IMR-90 (cell line): Measurements from ENCODE around the gene MEGF6. TPM values are rescaled to one million over a fixed set of nuclear protein-coding genes. Genes with fewer than 3 reads are reported as not detected.

Source experiments
- ATAC-seq: fragments of 200-7000 bp; cut with Tn5 transposase; 2 replicates; pipeline ENCODE4 v1.9.1; 2020; ENCODE audit warnings: low read depth, mild to moderate bottlenecking, moderate library complexity
- BruUV-seq: library from RNA; stranded (reverse); fragments of 400-500 nt; replicated peaks from 2 replicates; lab custom pipeline; 2021; lab: Mats Ljungman, UMichigan
- CTCF ChIA-PET: fragments of 300-600 bp; formaldehyde crosslinking; extraction: SDS; loops from one replicate; lab custom pipeline; 2021; ENCODE audit warnings: antibody characterized with exemption; lab: Yijun Ruan, JAX
- POLR2A ChIA-PET: fragments of 300-600 bp; sonication (Branson Sonifier 250); formaldehyde crosslinking; loops from one replicate; lab custom pipeline; 2022; ENCODE audit warnings: antibody characterized with exemption; ENCODE audit not compliant: unreplicated experiment; lab: Charles Lee
- DNase-seq: peaks from one replicate; pipeline ENCODE4 v3.0.0; 2013
- H2AFZ ChIP-seq: replicated peaks from 2 replicates; pipeline ENCODE3; 2013; ENCODE audit warnings: low read length, mild to moderate bottlenecking; ENCODE audit not compliant: poor library complexity
- H2AK5ac ChIP-seq: 2 replicates; pipeline ENCODE4 v1.6.1; 2013; ENCODE audit warnings: low read depth, low read length, inconsistent platforms
- H2AK9ac ChIP-seq: replicated peaks from 2 replicates; pipeline ENCODE3; 2013; ENCODE audit warnings: mild to moderate bottlenecking, low read depth, low read length, moderate library complexity; ENCODE audit not compliant: poor library complexity
- H2BK120ac ChIP-seq: 2 replicates; pipeline ENCODE4 v1.6.1; 2013; ENCODE audit warnings: low read depth, low read length, inconsistent platforms
- H2BK15ac ChIP-seq: 3 replicates; pipeline ENCODE4 v1.6.1; 2013; ENCODE audit warnings: low read depth, low read length, inconsistent platforms
- H2BK20ac ChIP-seq: 2 replicates; pipeline ENCODE4 v1.6.1; 2013; ENCODE audit warnings: low read depth, mild to moderate bottlenecking, inconsistent platforms, low read length, moderate library complexity
- H2BK5ac ChIP-seq: 2 replicates; pipeline ENCODE4 v1.6.1; 2013; ENCODE audit warnings: mild to moderate bottlenecking, low read depth, low read length, inconsistent platforms; ENCODE audit not compliant: poor library complexity, severe bottlenecking
- H3K14ac ChIP-seq: replicated peaks from 2 replicates; pipeline ENCODE4 v1.6.1; 2013; ENCODE audit warnings: low read depth, low read length, inconsistent platforms
- H3K18ac ChIP-seq: 2 replicates; pipeline ENCODE4 v1.6.1; 2013; ENCODE audit warnings: low read depth, low read length, control low read depth
- H3K23ac ChIP-seq: 2 replicates; pipeline ENCODE4 v1.6.1; 2013; ENCODE audit warnings: low read depth, low read length, inconsistent platforms
- H3K27ac ChIP-seq: 2 replicates; pipeline ENCODE4 v1.5.1; 2013; ENCODE audit warnings: mild to moderate bottlenecking, control low read depth, low read length; ENCODE audit not compliant: insufficient read depth
- H3K27me3 ChIP-seq: 2 replicates; pipeline ENCODE4 v1.6.1; 2013; ENCODE audit warnings: low read length; ENCODE audit not compliant: control insufficient read depth, insufficient read depth
- H3K36me3 ChIP-seq: 2 replicates; pipeline ENCODE4 v1.6.1; 2013; ENCODE audit warnings: low read length, mixed read lengths; ENCODE audit not compliant: control insufficient read depth, insufficient read depth
- H3K4ac ChIP-seq: 2 replicates; pipeline ENCODE4 v1.6.1; 2013; ENCODE audit warnings: low read depth, low read length, inconsistent platforms
- H3K4me1 ChIP-seq: 2 replicates; pipeline ENCODE4 v1.6.1; 2013; ENCODE audit warnings: low read length, mixed read lengths; ENCODE audit not compliant: control insufficient read depth, insufficient read depth
- H3K4me2 ChIP-seq: 2 replicates; pipeline ENCODE4 v1.6.1; 2013; ENCODE audit warnings: low read depth, mild to moderate bottlenecking, control low read depth, low read length, moderate library complexity
- H3K4me3 ChIP-seq: 2 replicates; pipeline ENCODE4 v1.5.1; 2013; ENCODE audit warnings: low read depth, mild to moderate bottlenecking, control low read depth, low read length, moderate library complexity; ENCODE audit not compliant: insufficient read depth
- H3K56ac ChIP-seq: 2 replicates; pipeline ENCODE4 v1.6.1; 2013; ENCODE audit warnings: low read length, inconsistent platforms; ENCODE audit not compliant: insufficient read depth; ENCODE audit errors: extremely low read depth
- H3K79me1 ChIP-seq, 2 experiments: 2 replicates each; pipeline ENCODE4 v1.6.1; 2013; ENCODE audit warnings: low read length in 2 of 2, inconsistent platforms in 1 of 2, low read depth in 1 of 2
- H3K9ac ChIP-seq: 2 replicates; pipeline ENCODE4 v1.6.1; 2013; ENCODE audit warnings: low read depth, low read length, control low read depth
- H3K9me1 ChIP-seq: 2 replicates; pipeline ENCODE4 v1.6.1; 2013; ENCODE audit warnings: low read length, inconsistent platforms; ENCODE audit not compliant: insufficient read depth
- H3K9me3 ChIP-seq: 2 replicates; pipeline ENCODE4 v1.6.1; 2013; ENCODE audit warnings: low read length; ENCODE audit not compliant: control insufficient read depth, insufficient read depth
- H4K20me1 ChIP-seq: 2 replicates; pipeline ENCODE4 v1.6.1; 2013; ENCODE audit warnings: low read length, inconsistent platforms; ENCODE audit not compliant: insufficient read depth
- H4K5ac ChIP-seq: 2 replicates; pipeline ENCODE4 v1.6.1; 2013; ENCODE audit warnings: mild to moderate bottlenecking, low read depth, low read length, control low read depth
- H4K8ac ChIP-seq, 2 experiments: 2 replicates each; pipeline ENCODE4 v1.6.1; 2013; ENCODE audit warnings: low read depth in 2 of 2, low read length in 2 of 2, control low read depth in 1 of 2, inconsistent platforms in 1 of 2
- H4K91ac ChIP-seq: 2 replicates; pipeline ENCODE4 v1.6.1; 2013; ENCODE audit warnings: low read depth, low read length, inconsistent platforms; ENCODE audit not compliant: insufficient read depth
- FOS ChIP-seq: fragments of 150-350 bp; IDR thresholded peaks from 2 replicates; pipeline ENCODE4 v1.6.1; 2016; ENCODE audit warnings: low read depth, low read length
- POLR2A ChIP-seq: IDR thresholded peaks from 2 replicates; pipeline ENCODE4 v1.6.1; 2012; ENCODE audit warnings: mild to moderate bottlenecking, low read depth, low read length
- SMC3 ChIP-seq: fragments of 150-350 bp; IDR thresholded peaks from 2 replicates; pipeline ENCODE4 v1.6.1; 2016; ENCODE audit warnings: low read depth, mild to moderate bottlenecking, antibody characterized with exemption, low read length, moderate library complexity
- WGBS, 2 experiments: methylation state at CpG; one replicate each; pipeline versions ENCODE4 v1.1.5 to v1.1.7; 2013; ENCODE audit warnings: missing lambda C conversion rate in 2 of 2; ENCODE audit not compliant: insufficient read length in 1 of 2; ENCODE audit errors: extremely low coverage in 2 of 2; 5-methylcytosine and 5-hydroxymethylcytosine counted together
- dilution Hi-C: fragments of 300-500 bp; cut with HindIII; formaldehyde crosslinking; loops from one replicate; pipeline ENCODE4 v1.14.3; 2018; ENCODE audit warnings: low sequenced_read_pairs; ENCODE audit not compliant: unreplicated experiment
- in situ Hi-C: fragments of 300-500 bp; cut with MboI; formaldehyde crosslinking; loops from 3 replicates; pipeline ENCODE4 v1.14.3; 2019; ENCODE audit warnings: low sequenced_read_pairs, inconsistent platforms, mixed read lengths
- intact Hi-C: fragments of 100-400 bp; cut with micrococcal nuclease; formaldehyde crosslinking; loops from 2 replicates; pipeline ENCODE4 v1.10.0; 2022
- polyA plus RNA-seq, 3 experiments: library from polyadenylated mRNA; depleted of rRNA; stranded (reverse); fragments of >200 nt; gene quantifications; 2 replicates each; pipeline ENCODE4 v1.2.3, GENCODE V29; 2012; ENCODE audit warnings: low replicate concordance in 1 of 3
- total RNA-seq: library from RNA; depleted of rRNA; stranded (reverse); fragments of >200 nt; gene quantifications from 2 replicates; pipeline ENCODE4 v1.2.3, GENCODE V29; 2012
- TF ChIP-seq, protein P1 (sequence below): fragments of 150-350 bp; IDR thresholded peaks from 2 replicates; pipeline ENCODE4 v1.6.1; 2017; ENCODE audit warnings: mild to moderate bottlenecking, antibody characterized with exemption, low read length, low read depth
- TF ChIP-seq, protein P2 (sequence below): conservative IDR thresholded peaks from 2 replicates; pipeline ENCODE4 v1.5.1; 2012; ENCODE audit warnings: mild to moderate bottlenecking, low read depth, low read length, improper control_type of control experiment

Gene MEGF6
- total and polyA plus RNA-seq, 2 of the 4 experiments (the other 2 are of a cell fraction): 0.72 to 4.1 TPM

DNA sequence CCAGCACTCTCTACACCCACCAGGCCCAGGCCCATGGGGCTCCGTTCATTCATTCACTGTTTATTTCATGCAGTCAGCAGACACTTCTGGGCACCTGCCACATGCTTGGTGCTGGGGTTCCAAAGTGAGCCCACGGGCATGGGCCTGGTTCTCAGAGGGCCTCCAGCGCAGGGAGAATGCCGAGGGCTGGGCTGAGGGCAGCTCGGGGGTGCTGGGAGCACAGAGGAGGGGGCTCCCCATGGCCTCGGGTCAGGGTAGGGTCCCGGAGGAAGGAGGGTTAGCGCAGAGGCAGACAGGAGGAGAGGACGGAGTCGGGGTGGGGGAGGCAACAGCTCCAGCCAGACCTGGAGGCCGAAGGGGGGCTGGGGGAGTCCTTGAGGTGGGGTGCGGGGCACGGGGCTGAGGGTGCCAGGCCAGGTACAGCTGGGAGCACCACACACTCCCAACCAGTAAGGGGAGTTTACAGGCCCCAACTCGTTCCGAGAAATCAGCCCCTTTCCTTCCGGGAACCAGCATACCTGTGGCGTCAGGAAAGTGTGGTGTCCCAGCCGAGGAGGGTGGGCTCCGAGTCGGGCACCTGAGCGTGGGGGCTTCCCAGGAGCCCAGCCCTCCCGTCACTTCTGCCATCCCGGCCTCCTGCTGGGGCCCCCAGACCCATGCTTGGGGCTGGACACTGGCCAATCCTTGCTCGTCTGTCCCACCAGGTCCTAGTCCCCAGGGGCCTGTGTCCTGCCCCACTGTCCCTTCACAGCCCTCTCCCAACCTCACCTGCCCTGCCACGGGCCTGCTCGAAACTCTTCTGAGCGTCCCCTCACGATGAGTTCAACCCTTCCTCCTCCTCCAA, 146.0 kb downstream of the MEGF6 start (continued):
- TF ChIP-seq POLR2A: no peak

DNA sequence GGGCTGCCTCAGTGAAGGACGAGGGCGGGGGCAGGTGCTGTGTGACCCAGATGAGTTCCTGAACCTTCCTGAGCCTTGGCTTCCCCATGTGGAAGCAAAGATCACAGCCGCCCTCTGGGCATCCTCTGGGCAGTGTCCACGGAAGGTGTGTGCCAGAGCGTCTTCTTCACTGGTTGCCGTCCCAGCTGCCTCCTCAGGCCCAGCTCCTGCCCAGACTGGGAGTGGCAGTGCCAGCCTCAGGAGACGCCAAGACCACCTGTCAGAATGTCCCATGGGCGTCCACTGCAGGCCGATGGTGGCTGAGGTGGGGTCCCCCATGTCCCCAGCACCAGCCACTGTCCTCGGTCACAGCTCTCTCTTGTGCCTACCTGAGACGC, 146.7 kb downstream of the MEGF6 start:
- no peak overlapping the region for H4K8ac ChIP-seq
- no peaks in the 10 kb centered on the region for H3K36me3 ChIP-seq
- dilution Hi-C loops: no loop called here
- no peak overlapping the region for H3K4me3 ChIP-seq
- H3K9ac ChIP-seq: no peak overlapping the region
- no peak overlapping the region for H2AK5ac ChIP-seq
- no peak for ATAC-seq
- H2BK120ac ChIP-seq: no peak overlapping the region
- no peak overlapping the region for H3K18ac ChIP-seq
- H4K5ac ChIP-seq: no peak overlapping the region
- H2BK5ac ChIP-seq: no peak overlapping the region
- H3K27me3 ChIP-seq: peaks cover 11% of the 10 kb centered on the region
- H2BK15ac ChIP-seq: no peak overlapping the region
- intact Hi-C loops: no loop called here
- no peak overlapping the region for H4K91ac ChIP-seq
- TF ChIP-seq POLR2A (no peak), SMC3 (no peak), FOS (no peak)
- TF ChIP-seq, protein P1, sequence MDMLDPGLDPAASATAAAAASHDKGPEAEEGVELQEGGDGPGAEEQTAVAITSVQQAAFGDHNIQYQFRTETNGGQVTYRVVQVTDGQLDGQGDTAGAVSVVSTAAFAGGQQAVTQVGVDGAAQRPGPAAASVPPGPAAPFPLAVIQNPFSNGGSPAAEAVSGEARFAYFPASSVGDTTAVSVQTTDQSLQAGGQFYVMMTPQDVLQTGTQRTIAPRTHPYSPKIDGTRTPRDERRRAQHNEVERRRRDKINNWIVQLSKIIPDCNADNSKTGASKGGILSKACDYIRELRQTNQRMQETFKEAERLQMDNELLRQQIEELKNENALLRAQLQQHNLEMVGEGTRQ: no peak
- TF ChIP-seq, protein P2, sequence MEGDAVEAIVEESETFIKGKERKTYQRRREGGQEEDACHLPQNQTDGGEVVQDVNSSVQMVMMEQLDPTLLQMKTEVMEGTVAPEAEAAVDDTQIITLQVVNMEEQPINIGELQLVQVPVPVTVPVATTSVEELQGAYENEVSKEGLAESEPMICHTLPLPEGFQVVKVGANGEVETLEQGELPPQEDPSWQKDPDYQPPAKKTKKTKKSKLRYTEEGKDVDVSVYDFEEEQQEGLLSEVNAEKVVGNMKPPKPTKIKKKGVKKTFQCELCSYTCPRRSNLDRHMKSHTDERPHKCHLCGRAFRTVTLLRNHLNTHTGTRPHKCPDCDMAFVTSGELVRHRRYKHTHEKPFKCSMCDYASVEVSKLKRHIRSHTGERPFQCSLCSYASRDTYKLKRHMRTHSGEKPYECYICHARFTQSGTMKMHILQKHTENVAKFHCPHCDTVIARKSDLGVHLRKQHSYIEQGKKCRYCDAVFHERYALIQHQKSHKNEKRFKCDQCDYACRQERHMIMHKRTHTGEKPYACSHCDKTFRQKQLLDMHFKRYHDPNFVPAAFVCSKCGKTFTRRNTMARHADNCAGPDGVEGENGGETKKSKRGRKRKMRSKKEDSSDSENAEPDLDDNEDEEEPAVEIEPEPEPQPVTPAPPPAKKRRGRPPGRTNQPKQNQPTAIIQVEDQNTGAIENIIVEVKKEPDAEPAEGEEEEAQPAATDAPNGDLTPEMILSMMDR: no peak
- ChIA-PET CTCF (interaction anchor here (2.1 kb wide), 1 partner anchor 12 kb away, joined by 8 read pairs; no protein-coding TSS in a partner anchor), POLR2A (no interaction called here)
- H3K56ac ChIP-seq: no peak overlapping the region
- no peaks in the 10 kb centered on the region for H4K20me1 ChIP-seq
- no peak overlapping the region for H3K27ac ChIP-seq
- H3K14ac ChIP-seq: no peak overlapping the region
- BruUV-seq: no TSS peak
- no peak overlapping the region for H3K4ac ChIP-seq
- DNase-seq: no peak
- H3K4me2 ChIP-seq: no peak overlapping the region
- H2BK20ac ChIP-seq: no peak overlapping the region
- H2AK9ac ChIP-seq: no peak overlapping the region
- H3K23ac ChIP-seq: no peak overlapping the region
- no peaks in the 10 kb centered on the region for H3K4me1 ChIP-seq
- H3K79me1 ChIP-seq: no peaks in the 10 kb centered on the region
- H3K9me3 ChIP-seq: no peaks in the 10 kb centered on the region
- WGBS, 2 experiments: 55% methylated on average over 5 of the region's 11 CpGs; no CpG with 5 or more reads in 1 of the 2 experiments
- H3K9me1 ChIP-seq: no peaks in the 10 kb centered on the region
- H2AFZ ChIP-seq: no peak overlapping the region
- in situ Hi-C loops: no loop called here
